Stimulated activated CD4-positive, alpha-beta T cell treated with anti-CD3 and anti-CD28 coated beads, Interleukin-2, amount 100 ng/mL, for 48 hours (primary cell): ENCODE measurements around the gene DENND6B.

ENCODE experiments used
- DNase-seq, 2 donors: peaks; one replicate each; pipeline ENCODE4 v3.0.0-alpha.2; 2020

DENND6B gene

DNA sequence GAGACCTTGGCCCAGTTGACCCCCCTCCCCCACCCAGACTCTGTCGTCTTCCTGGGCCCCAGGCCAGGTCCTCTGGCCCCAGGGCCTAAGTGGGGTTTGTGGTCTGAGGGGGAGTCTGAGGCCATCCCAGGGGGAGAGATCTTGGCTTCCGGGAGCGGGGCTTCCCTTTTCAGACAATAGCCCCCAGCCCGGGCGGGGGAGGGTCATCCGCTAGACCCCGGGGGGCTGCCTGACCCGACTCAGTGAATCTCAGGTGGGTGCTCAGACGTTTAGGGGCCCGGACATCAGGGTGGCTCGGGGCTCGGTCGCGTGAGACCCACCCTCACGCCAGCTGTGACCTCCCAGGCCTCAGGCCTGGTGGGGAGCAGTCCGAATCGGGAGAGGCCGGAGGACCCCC lies 57.2 kb downstream of the DENND6B start:
- DNase-seq: no peak

DNA sequence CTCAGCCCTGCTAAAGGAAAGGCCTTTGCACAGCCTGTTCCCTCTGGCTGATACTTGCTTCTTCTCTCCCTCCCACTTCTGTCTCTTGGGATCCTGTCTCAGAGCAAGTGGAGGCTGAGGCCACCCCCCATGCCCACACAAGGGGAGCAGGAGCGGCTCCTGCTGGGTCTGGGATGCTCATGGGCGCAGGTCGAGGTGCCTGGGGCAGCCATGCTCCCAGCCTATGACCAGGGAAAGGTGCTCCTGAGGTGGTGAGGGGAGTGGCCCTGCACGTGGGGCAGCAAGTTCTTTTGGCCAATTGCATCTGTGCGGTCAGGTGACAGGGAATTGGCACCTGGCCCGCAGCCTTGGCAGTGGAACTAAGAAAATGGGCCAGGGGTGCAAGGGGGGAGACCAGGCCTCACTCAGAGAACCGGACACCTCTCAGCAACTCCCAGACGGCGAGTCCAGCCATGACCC lies 58.1 kb downstream of the DENND6B start:
- no peak for DNase-seq

DNA sequence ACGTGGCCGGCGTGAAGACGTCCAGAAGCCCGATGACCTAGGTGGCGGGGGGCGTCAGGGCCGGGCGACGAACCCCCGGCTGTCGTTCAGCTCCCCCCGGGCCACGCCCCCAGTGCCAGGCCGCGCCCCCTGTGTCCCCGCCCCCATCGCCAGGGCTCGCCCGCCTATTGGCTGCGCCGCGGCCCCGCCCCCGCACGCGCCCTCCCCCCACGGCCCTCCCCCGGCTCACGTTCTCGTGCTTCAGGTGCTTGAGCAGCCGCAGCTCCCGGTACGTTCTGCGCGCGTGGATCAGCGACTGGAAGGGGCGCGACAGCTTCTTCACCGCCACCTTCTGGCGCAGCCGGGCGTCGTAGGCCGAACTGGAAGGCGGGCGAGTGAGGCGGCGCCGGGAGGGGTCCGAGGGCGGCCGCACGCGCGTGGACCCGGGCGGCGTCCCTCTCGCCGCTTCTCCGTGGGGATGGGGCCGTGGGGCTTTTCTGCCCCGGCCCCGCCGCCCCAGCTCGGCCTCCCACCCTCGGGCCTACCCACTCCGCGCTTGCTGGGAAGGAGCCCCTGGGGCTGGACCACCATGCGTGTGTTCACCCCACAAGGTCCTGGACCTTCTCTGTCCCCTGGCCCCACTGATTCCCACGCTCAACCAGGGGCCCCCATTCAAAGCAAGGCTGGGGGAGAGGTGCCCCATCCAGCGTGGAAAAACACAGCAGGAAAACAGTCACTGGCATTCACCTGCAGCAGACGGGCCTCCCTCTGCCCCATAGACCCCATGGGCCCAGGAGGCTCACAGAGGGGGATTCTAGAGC lies 59.0 kb downstream of the DENND6B start:
- DNase-seq: peak; percentile 38 to 59

DNA sequence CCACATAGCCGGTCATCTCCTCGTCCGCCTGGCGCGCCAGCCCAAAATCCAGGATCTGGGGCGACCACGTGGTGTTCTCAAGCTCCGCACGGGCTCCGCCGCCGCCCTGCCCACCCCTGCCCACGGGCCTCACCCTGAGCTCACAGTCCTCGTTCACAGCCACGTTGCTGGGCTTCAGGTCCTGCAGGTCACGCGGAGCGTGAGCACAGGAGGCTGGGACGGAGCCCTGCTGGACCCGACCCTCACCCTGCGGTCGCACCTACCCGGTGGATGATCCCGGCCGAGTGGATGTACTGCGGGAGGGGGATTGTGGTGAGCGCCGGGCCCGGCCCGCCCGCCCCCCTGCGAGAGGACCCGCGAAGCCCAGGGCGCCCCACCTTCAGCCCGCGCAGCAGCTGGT lies 59.8 kb downstream of the DENND6B start:
- no peak for DNase-seq

DNA sequence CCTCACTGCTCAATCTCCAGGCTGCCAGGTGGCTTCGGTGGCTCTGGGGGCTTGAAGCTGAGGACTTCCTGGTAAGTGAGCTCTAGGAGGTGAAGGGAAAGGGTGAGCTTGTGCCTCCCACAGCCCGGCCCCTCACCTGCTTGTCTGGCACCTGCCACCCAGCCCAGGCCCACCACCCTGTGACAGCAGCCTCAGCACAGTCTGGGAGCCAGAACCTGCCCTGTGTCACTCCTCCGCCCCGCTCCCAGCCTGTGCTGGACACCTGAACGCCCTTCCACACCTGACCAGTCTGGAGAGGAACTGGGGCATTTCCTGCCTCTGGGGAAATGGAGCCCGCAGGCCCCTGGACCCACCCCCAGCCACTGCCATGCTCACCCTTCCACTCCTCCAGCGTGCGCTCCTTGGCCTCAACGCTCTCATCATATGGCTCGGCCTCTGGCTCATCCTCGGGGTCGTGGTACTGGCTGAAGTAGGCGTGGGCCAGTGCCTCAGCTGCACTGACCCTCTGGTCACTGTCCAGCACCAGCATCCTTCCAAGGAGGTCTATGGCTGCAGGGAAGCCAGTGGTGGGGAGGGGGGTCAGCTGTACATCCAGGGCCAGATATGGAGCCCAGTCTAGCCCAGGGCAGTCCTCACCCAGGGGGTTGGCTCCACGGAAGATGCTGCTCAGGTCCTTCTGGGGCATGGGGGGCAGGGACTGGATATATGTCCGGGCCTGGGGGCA lies 61.7 kb downstream of the DENND6B start:
- DNase-seq: no peak

DNA sequence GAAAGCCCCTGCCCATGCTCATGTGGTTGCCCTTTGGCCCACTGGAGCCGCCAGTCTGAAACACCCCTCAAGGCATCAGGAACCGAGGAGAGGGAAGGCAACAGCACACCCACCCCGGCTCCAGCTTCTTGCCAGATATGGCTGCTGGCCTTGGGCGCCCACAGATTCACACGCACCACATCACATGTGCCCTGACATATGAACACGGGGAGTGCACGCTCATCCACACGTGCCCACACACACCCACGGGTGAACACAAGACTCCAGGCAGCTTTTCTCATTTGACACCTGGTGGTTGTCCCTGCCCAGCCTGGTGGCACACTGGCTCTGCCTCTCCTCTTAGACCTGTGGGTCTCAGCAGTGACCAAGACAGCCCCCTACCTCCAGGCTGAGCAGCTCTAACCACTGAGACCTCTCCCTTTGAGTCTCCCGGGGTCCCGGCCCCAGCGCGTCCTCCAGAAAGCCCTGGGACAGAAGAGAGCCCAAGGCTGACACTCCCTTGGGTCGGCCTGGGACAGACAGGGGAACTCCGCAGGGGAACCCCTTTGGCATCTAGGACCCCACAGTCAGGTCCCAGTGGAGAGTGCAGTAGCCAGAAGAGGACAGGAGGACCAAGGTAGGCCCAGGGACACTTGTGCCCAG lies 62.6 kb downstream of the DENND6B start:
- no peak for DNase-seq

DNA sequence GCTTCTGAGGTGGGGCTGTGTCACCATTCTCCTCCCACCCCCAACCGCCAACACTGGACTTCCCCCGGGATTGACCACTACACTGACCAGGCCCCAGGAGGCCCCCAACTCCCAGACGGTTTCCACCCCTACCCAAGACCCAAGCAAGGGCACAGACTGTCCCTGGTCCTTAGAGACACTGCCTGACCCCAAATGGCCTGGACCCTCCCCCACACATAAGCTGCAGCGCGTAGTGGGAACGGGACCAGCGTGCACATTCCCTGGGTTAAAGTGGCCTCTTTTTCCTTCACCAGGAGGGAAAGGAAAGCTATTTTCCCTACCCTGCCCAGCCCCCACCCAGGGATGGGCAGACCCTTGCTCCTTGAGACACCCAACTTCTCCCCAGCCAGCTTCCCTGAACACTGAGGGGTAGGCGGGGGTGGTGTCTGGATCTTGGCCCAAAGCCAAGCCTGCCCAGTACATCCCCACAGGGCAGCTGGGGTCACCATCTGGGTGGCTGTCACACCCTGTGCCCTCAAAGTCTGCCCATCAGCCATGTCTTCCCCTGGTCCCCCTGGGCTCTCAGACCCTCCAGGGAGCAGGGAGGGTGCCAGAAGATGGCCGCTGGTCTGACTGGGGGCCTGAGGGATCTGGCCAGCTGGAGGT lies 63.7 kb downstream of the DENND6B start:
- DNase-seq: no peak

DNA sequence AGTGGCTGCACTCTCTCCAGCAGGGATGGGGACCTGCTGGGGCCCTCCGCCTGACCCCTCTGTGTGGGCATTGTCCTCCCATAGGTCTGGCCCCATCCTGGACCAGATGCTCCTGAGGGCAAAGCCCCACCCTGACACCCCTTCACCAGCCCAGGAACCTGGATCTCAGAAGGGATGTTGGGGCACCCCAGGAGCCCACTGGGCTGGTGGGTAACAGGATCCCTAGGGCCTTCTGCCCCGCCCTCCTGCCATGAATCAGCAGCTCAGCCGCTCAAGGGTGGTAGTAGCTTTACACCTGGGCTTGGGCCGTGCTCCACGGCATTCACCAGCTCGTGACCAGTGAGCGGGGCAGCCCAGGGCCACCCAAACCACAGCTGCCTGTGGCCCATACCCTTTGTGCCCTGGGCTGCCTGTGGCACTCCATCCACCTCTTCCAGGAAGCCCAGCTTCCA lies 64.3 kb downstream of the DENND6B start:
- DNase-seq: no peak

DNA sequence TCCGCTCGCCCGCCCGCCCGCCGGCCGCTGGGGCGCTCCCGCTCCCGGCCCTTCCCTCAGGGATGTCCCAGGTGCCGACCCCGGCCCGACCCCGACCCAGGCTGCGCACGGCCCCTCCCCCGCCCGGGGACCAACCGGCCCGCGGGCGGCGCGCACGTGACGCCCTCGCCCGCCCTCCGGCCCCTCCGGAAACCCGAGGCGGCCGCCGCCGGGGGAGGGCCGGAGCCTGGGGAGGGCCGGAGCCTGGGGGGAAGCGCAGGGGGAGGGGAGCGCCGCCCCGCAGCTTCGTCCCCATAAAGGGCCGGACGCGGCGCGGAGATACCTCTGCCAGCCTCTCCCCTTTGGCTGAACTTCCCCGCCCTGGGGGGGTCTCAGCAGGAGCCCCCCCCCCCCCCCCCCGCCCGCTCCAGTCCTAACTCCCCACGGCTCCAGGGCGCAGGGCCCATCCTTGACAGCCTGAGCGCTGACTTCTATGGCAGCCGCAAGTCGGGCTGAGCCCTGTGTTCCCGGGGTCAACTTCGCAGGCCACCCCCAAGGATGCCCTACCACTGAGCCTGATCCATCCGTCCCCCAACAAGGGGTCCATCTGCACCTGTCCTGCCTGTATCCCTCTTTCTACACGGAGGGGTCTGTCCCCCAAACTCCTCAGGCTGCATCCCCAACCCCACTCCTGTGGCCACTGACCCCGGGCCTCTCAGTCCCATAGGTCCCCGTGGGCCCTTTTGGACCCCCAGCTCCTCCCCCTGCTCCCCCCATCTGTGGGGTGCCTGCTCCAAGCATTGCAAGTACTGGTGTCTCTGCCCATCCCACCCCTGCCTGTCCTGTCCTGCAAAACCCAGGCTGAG lies 65.0 kb downstream of the DENND6B start, which contains the start of gene MAPK12:
Gene MAPK12, minus strand, starts transcription at position 69 of the 845 bp plus-strand sequence. CDS start 174 bp downstream, outside the sequence.
- DNase-seq: no peak

DNA sequence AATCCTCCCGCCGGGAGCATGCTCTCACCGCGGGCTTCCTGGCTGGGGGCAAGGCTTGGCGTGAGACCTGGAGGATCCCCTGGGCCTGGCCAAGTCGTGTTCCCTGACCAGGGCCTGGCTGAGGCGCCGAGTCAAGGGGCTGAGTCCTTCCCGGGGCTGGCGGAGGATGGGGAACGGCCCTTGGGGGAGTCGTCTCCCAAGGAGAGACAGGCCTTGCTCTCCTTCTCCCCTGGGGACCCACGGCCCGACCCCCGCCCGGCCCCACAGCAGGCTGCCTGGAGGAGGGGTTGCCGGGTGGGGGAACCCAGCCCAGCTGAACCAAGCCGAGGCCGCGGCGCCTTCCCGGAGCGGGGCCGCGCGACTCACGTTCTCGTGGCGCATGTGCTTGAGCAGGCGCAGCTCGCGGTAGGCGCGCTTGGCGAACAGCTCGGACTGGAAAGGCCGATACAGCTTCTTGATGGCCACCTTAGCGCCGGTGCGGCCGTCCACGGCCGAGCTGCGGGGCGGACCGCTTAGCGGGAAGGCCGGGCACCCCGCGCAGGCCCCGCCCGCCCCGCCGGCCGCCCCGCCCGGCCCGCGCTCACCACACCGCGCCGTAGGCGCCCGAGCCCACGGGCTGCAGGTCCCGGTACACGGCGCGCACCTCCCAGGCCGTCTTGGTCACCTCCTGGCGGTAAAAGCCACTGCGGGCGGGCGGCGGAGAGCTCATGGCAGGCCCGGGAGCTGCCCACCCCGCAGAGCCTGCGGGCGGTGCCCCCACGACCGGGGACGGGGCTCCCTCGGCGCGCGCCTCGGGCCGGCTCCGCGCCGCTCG lies 65.8 kb downstream of the DENND6B start:
- peak; percentile 35 to 48 for DNase-seq

DNA sequence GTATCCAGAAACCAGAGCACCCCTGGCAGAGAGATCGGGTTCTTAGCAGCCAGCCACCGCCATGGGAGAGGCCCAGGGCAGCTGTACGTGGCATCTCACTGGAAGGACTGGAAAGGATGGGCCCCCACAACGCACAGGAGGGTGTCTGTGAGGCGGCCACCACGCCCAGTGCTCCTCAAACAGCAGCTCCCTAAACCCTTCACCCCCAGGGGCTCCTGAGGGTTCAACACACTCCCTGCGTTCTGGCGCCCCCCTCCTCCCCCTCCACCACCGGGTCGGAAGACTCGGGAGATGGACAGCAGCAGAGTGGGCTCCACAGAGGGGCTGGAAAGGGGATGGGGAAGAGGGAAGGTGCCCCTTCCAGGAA lies 66.4 kb downstream of the DENND6B start:
- DNase-seq: no peak

DNA sequence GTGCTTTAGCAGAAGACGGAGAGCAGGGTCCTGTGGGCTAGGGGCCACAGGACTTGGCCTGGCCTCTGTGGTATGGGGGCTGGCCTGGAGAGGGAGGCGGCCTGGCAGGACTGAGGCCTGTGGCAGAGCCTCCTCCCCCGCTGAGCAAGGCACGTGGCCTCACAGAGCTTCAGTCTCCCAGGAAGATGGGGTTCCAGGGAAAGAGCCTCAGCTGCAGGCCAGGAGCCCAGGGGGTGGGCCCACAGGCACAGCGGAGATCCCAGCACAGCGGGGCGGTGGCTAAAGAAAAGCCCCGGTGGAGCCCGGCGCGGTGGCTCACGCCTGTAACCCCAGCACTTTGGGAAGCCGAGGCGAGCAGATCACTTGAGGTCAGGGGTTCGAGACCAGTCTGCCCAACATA lies 67.5 kb downstream of the DENND6B start:
- DNase-seq: no peak
